ENCODE results near the gene MARF1. TPM values are rescaled to one million over a fixed set of nuclear protein-coding genes. Genes with fewer than 3 reads are reported as not detected.
"Not testable (repeated sequence)": the region's sequence is repeated elsewhere in the genome, so short reads cannot be mapped to it uniquely, and the experiment has no call there.

The MARF1 gene
- total RNA-seq, 2 experiments from 2014 or later: 72.6 to 80.2 TPM

DNA sequence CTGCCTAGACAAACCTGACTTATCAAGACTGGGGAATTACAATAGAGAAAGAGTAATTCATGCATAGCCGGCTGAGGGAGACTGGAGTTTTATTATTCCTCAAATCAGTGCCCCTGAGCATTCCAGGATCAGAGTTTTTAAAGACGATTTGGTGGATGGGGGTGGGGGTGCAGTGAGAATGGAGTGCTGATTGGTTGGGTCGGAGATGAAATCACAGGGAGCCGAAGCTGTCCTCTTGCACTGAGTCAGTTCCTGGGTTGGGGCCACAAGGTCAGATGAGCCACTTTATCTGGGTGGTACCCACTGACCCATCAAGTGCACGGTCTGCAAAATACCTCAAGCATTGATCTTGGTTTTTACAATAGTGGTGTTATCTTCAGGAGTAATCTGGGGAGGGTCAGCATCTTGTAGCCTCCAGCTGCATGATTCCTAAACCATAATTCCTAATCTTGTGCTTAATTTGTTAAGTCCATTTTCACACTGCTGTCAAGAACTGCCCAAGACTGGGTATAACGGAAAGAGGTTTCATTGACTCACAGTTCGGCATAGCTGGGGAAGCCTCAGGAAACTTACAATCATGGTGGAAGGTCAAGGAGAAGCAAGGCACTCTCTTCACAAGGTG lies 69.6 kb downstream of the MARF1 start:
- H3K4me3 Mint-ChIP-seq: no peak overlapping the region
- CTCF ChIA-PET: interaction anchor here (2.3 kb wide), 1 partner anchor 17 kb away, joined by 7 read pairs; no protein-coding TSS in a partner anchor
- H3K9me3 Mint-ChIP-seq: peaks cover 24% of the 10 kb centered on the region
- no peak for DNase-seq
- H3K36me3 Mint-ChIP-seq (ENCODE audit: low read depth): peaks cover 18% of the 10 kb centered on the region
- intact Hi-C loops (cut with micrococcal nuclease): loop anchor here (2.0 to 5.0 kb wide), 2 partner anchors 21 to 86 kb away; no protein-coding TSS in a partner anchor
- peak overlapping the region; percentile 4 for H3K27ac Mint-ChIP-seq
- H3K4me1 Mint-ChIP-seq (ENCODE audit: low read depth): peaks cover 33% of the 10 kb centered on the region
- H3K27me3 Mint-ChIP-seq (ENCODE audit: low read depth): no peaks in the 10 kb centered on the region

DNA sequence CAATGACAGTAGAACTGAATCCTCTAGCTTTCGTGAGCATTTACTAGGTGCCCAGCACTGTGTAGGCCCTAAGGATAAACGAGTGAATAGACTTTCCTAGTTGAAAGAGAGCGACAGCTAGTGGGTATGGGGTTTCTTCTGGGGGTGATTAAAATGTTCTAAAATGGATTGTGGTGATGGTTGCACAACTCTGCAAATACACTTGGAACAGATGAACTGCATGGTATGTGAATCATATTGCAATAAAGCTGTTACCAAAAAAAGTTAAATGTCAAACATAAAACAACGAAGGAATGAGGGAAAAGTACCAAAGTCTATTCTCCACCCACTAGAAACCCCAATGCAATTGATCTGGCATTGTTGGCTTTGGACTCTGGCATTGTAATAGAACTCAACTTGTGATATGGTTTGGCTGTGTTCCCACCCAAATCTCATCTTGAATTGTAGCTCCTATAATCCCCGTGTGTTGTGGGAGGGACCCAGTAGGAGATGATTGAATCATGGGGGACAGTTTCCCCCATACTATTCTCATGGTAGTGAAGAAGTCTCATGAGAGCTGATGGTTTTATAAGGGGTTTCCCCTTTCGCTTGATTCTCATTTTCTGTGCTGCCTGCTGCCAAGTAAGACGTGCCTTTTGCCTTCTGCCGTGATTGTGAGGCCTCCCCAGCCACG lies 70.5 kb downstream of the MARF1 start:
- CTCF ChIA-PET: interaction anchor here (0.6 to 2.3 kb wide), 5 partner anchors 18 to 145 kb away, joined by 3 to 7 read pairs (median 3); no protein-coding TSS in a partner anchor
- Mint-ChIP-seq H3K27ac (peak overlapping the region; percentile 17), H3K4me3 (no peak overlapping the region), H3K27me3 (ENCODE audit: low read depth) (no peaks in the 10 kb centered on the region), H3K4me1 (ENCODE audit: low read depth) (peaks cover 32% of the 10 kb centered on the region), H3K36me3 (ENCODE audit: low read depth) (peaks cover 16% of the 10 kb centered on the region), H3K9me3 (peaks cover 24% of the 10 kb centered on the region)
- intact Hi-C loops (cut with micrococcal nuclease): loop anchor here (1.0 to 5.0 kb wide), 4 partner anchors 19 to 85 kb away; no protein-coding TSS in a partner anchor
- DNase-seq: peak; percentile 59

DNA sequence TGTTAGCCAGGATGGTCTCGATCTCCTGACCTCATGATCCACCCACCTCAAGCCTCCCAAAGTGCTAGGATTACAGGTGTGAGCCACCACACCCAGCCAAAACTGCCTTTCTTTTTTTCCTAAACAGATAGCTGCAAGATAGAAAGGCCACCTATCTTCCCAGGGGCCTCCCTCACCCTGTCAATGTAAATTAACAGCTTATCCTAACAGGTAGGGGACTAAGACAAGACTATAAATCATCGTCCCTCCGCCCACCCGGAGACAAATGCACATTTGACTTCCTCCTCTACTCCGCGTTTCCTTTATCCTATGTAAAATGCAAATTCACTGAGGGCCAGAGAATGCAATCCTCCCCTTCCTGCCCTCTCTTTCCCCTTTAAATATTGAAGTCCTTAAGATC lies 71.4 kb downstream of the MARF1 start:
- no peak overlapping the region for H3K27ac Mint-ChIP-seq
- peaks cover 28% of the 10 kb centered on the region for H3K4me1 Mint-ChIP-seq (ENCODE audit: low read depth)
- CTCF ChIA-PET: interaction anchor here (1.3 to 2.3 kb wide), 2 partner anchors 19 to 144 kb away, joined by 3 to 7 read pairs; no protein-coding TSS in a partner anchor
- H3K36me3 Mint-ChIP-seq (ENCODE audit: low read depth): peaks cover 14% of the 10 kb centered on the region
- intact Hi-C loops (cut with micrococcal nuclease): loop anchor here (5.0 kb wide), 1 partner anchor 84 kb away; no protein-coding TSS in a partner anchor
- H3K4me3 Mint-ChIP-seq: no peak overlapping the region
- no peaks in the 10 kb centered on the region for H3K27me3 Mint-ChIP-seq (ENCODE audit: low read depth)
- no peak for DNase-seq
- H3K9me3 Mint-ChIP-seq: peaks cover 24% of the 10 kb centered on the region

DNA sequence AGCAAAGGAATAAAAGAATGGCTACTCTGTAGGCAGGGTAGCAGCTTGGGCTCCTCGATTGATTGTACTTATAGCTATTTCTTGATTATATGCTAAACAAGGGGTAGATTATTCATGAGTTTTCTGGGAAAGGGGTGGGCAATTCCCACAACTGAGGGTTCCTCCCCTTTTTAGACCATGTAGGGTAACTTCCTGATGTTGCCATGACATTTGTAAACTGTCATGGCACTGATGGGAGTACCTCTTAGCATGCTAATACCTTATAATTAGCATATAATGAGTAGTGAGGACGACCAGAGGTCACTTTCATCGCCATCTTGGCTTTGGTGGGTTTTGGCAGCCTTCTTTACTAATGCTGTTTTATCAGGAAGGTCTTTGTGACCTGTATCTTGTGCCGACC lies 72.3 kb downstream of the MARF1 start:
- peaks cover 24% of the 10 kb centered on the region for H3K9me3 Mint-ChIP-seq
- peaks cover 14% of the 10 kb centered on the region for H3K36me3 Mint-ChIP-seq (ENCODE audit: low read depth)
- intact Hi-C loops (cut with micrococcal nuclease): loop anchor here (5.0 kb wide), 1 partner anchor 83 kb away; no protein-coding TSS in a partner anchor
- peaks cover 28% of the 10 kb centered on the region for H3K4me1 Mint-ChIP-seq (ENCODE audit: low read depth)
- CTCF ChIA-PET: interaction anchor here (0.6 to 0.7 kb wide), 2 partner anchors 498 to 528 kb away, joined by 3 read pairs; no protein-coding TSS in a partner anchor
- H3K4me3 Mint-ChIP-seq; DNase-seq; H3K27me3 Mint-ChIP-seq (ENCODE audit: low read depth); H3K27ac Mint-ChIP-seq: not testable (repeated sequence)

DNA sequence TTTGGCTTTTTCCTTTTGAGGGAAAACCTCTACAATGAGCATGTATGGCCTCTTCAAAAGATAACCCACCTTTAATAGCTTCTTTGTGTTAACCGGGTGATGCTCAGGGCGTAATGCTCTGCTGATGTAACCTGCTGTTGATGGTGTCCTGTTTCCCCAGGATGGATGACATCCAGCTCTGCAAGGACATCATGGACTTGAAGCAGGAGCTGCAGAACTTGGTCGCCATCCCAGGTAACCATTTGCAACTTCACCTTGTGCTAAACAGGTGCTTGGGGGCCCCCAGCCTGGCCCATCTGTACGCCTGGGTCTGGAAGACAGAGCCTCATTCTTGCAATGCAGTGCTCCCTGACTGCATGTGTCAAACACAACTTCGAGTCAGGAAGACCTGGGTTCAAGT lies 75.1 kb downstream of the MARF1 start:
- H3K27me3 Mint-ChIP-seq (ENCODE audit: low read depth): no peaks in the 10 kb centered on the region
- H3K27ac Mint-ChIP-seq: no peak overlapping the region
- H3K9me3 Mint-ChIP-seq: peaks cover 13% of the 10 kb centered on the region

DNA sequence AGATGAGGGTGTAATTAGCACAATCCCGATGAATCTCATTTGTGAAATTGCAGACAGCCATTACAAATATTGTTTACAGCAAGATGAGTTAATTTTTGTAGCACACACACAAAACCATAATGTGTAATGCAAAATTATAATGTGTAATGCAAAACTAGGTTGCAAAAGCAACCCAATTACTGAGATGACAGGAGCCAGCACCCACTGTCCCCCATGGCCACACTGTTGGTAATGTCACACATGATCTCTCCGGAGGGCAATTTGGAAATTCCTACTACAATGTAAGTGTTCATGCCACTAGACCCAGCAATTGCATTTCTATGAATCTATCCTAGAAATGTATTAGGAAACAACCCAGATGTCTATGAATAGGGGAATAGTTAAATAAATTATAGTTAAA lies 76.9 kb downstream of the MARF1 start:
- Mint-ChIP-seq H3K4me1 (ENCODE audit: low read depth) (peaks cover 5% of the 10 kb centered on the region), H3K27me3 (ENCODE audit: low read depth) (no peaks in the 10 kb centered on the region), H3K36me3 (ENCODE audit: low read depth) (peaks cover 2% of the 10 kb centered on the region), H3K27ac (no peak overlapping the region), H3K4me3 (no peak overlapping the region), H3K9me3 (peaks cover 8% of the 10 kb centered on the region)
- intact Hi-C loops (cut with micrococcal nuclease): no loop called here
- DNase-seq: no peak
- CTCF ChIA-PET: no interaction called here

More for the DNA sequence above, 75.1 kb downstream of the MARF1 start:
- intact Hi-C loops (cut with micrococcal nuclease): no loop called here
- Mint-ChIP-seq H3K36me3 (ENCODE audit: low read depth) (peaks cover 2% of the 10 kb centered on the region), H3K4me1 (ENCODE audit: low read depth) (peaks cover 21% of the 10 kb centered on the region), H3K4me3 (no peak overlapping the region)
- CTCF ChIA-PET: no interaction called here
- DNase-seq: no peak

DNA sequence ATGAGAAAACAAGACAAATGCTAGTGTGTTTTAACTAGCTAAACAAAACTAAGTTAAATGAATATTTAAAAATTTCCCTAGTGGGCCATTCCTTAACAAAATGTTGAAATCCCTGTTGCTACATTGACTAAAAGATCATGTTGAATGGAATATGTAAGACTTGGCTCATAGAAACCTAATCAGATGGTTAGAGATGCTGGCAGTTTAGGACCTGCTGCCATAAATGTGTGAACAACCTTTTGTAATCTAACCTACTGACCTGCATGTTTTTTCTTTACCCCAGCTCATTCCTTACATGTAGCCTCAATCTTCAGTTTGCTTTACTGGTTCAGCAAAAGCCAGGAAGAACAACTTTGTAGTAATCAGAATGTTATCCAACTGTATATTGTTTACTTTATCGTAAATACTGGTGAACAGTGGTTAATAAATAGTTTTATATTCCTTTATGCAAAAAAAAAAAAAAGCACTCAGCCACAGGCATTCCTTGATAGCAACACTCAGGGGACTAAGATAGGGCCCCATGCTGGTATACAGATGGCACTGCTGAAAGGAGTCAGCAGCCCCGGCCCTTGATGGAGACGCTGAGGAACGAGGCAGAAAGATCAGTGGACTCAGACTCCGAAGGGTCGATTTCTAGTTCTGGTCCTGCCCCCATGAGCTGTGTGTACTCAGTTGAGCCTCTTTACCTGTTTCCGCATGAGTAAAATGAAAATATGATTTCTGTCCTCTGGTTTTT lies 78.2 kb downstream of the MARF1 start:
- H3K4me1 Mint-ChIP-seq (ENCODE audit: low read depth): peaks cover 3% of the 10 kb centered on the region
- peaks cover 2% of the 10 kb centered on the region for H3K36me3 Mint-ChIP-seq (ENCODE audit: low read depth)
- intact Hi-C loops (cut with micrococcal nuclease): no loop called here
- CTCF ChIA-PET: no interaction called here
- H3K27ac Mint-ChIP-seq: no peak overlapping the region
- no peak overlapping the region for H3K4me3 Mint-ChIP-seq
- no peak for DNase-seq
- H3K27me3 Mint-ChIP-seq (ENCODE audit: low read depth): no peaks in the 10 kb centered on the region
- H3K9me3 Mint-ChIP-seq: peaks cover 5% of the 10 kb centered on the region

DNA sequence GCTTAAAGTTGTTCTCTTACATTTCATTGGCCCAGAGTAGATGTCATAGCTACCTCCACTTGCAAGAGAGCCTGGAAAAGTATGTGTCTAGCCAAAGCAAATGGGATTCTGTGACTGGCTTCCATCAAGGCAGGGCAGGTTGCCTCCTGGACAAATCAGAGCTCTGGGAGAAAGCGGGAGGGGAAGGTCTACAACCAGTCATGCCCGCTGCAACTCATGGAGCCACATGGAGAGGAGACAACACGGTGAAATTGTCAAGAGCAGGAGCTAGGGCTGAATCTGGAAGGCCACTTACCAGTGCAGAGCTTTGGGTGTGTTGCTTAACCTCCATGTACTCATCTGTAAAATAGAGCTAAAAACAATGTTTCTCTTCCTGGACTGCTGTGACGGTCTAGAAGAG lies 83.8 kb downstream of the MARF1 start:
- CTCF ChIA-PET: interaction anchor here (0.6 to 1.2 kb wide), 2 partner anchors 8 to 401 kb away, joined by 3 to 4 read pairs; no protein-coding TSS in a partner anchor
- Mint-ChIP-seq H3K4me3 (no peak overlapping the region), H3K27me3 (ENCODE audit: low read depth) (no peaks in the 10 kb centered on the region), H3K27ac (no peak overlapping the region), H3K9me3 (peaks cover 5% of the 10 kb centered on the region), H3K36me3 (ENCODE audit: low read depth) (peaks cover 2% of the 10 kb centered on the region), H3K4me1 (ENCODE audit: low read depth) (peaks cover 3% of the 10 kb centered on the region)
- no peak for DNase-seq
- intact Hi-C loops (cut with micrococcal nuclease): loop anchor here (10.0 kb wide), 1 partner anchor 64 kb away; no protein-coding TSS in a partner anchor

DNA sequence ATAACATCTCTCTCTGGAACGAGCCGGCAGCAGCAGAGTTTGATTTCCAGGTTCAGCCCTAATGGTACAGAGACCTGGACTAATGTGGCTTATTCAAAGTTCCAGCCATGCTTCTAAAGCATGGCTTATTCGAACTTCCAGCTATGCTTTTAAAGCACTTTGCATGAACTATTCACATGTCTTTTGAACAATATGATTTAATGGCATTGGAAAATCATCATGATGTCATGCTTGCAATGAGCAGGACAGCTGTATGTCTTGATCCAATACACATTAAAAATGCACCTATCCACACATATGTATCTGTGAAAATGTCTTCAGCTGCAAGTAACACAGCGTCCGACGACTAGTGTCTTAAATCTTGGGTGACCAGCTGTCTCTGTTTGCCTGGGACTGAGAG lies 85.7 kb downstream of the MARF1 start:
- no peak for DNase-seq
- CTCF ChIA-PET: no interaction called here
- no peaks in the 10 kb centered on the region for H3K9me3 Mint-ChIP-seq
- H3K4me1 Mint-ChIP-seq (ENCODE audit: low read depth): peaks cover 16% of the 10 kb centered on the region
- no peak overlapping the region for H3K27ac Mint-ChIP-seq
- no peaks in the 10 kb centered on the region for H3K27me3 Mint-ChIP-seq (ENCODE audit: low read depth)
- no peaks in the 10 kb centered on the region for H3K36me3 Mint-ChIP-seq (ENCODE audit: low read depth)
- H3K4me3 Mint-ChIP-seq: no peak overlapping the region
- intact Hi-C loops (cut with micrococcal nuclease): loop anchor here (10.0 kb wide), 1 partner anchor 62 kb away; no protein-coding TSS in a partner anchor

DNA sequence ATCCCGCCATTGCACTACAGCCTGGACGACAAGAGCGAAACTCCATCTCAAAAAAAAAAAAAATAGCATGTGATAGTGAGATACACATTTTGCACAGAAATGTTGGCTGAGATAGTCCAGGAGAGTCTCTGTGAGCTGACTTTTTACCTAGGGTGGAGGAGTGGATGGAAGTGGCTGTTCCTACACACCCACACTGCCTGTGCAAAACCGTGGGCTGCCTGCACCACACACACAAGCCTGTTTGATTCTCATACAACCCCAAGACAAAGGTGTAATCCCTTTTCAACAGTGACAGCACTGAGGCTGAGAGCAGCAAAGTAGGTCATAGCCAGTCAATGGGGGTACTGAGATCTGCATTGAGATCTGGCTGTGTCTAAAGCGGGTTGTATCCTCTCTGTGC lies 86.8 kb downstream of the MARF1 start:
- Mint-ChIP-seq H3K9me3 (no peaks in the 10 kb centered on the region), H3K4me1 (ENCODE audit: low read depth) (peaks cover 22% of the 10 kb centered on the region), H3K36me3 (ENCODE audit: low read depth) (no peaks in the 10 kb centered on the region), H3K27ac (no peak overlapping the region), H3K4me3 (no peak overlapping the region), H3K27me3 (ENCODE audit: low read depth) (no peaks in the 10 kb centered on the region)
- intact Hi-C loops (cut with micrococcal nuclease): loop anchor here (10.0 kb wide), 1 partner anchor 61 kb away; no protein-coding TSS in a partner anchor
- CTCF ChIA-PET: no interaction called here
- DNase-seq: no peak

DNA sequence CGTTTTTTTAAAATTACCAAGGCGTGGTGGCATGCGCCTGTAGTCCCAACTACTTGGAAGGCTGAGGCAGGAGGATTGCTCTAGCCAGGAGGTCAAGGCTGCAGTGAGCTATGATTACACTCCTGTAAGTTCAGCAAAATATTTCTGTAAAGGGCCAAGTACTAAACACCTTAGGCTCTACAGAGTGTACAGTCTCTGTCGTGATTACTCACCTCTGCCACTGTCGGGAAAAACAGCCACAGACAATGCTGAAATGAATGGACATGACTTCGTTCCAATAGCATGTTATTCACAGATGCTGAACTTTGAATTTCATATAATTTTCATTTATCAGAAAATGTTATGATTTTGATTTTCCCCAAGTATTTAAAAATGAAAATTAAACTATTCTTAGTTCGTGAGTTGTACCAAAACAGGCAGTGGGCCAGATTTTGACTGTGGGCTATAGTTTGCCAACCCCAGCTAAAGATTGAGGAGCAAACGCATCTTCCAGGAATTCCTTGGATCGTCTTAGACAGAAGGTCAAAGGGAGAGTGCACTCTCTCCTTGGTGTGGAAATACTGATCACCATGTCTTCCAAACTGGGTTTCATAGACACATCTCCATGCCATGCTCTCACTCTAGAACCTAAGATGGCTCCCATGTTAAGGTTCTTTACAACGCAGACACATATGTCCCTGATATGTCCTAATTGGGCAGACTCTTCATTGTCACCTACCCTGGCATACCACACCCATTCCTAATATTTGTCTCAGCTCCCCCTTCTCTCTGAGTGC lies 89.5 kb downstream of the MARF1 start:
- Mint-ChIP-seq H3K27ac (peak overlapping the region; percentile 7), H3K4me3 (no peak overlapping the region), H3K36me3 (ENCODE audit: low read depth) (no peaks in the 10 kb centered on the region), H3K9me3 (no peaks in the 10 kb centered on the region), H3K27me3 (ENCODE audit: low read depth) (no peaks in the 10 kb centered on the region), H3K4me1 (ENCODE audit: low read depth) (peaks cover 26% of the 10 kb centered on the region)
- intact Hi-C loops (cut with micrococcal nuclease): loop anchor here (1.0 to 10.0 kb wide), 3 partner anchors 19 to 59 kb away; no protein-coding TSS in a partner anchor
- peak; percentile 65 for DNase-seq
- CTCF ChIA-PET: interaction anchor here (1.0 kb wide), 1 partner anchor 60 kb away, joined by 3 read pairs; no protein-coding TSS in a partner anchor

Data from activated naive CD4-positive, alpha-beta T cell treated with anti-CD3 and anti-CD28 coated beads for 36 hours (primary cell).